Cardiac atrium fibroblast (primary cell): Measurements from ENCODE around the gene URAD. TPM values are rescaled to one million over a fixed set of nuclear protein-coding genes. Genes with fewer than 3 reads are reported as not detected.

Experiments
- total RNA-seq: library from RNA; depleted of rRNA; stranded (reverse); fragments of >200 nt; gene quantifications from 2 replicates; pipeline ENCODE4 v1.2.3, GENCODE V29; 2015

Gene URAD
- total RNA-seq: not detected in 2 replicates

DNA sequence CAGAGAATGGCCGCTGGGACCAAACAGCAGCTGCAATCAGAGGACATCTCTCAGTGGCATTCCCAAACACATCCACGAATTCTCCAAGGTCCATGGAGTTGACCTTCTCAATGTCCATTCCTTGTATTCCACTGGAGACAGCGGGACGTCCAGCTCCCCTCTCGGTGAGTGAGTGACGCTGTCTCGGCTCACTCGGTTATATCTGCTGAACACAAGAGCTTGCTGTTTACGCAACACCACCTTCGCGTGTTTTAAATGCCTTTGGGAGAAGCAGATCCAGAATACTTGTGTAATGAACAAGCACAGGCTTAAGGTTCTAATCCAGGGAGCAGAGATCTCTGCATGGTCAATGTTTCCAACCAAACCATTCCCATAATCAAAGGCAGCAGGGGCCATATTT lies at the start of gene URAD:
Gene URAD, minus strand, starts transcription at position 174 of the 400 bp plus-strand sequence. Its CDS starts 56 bp downstream, at position 118.

DNA sequence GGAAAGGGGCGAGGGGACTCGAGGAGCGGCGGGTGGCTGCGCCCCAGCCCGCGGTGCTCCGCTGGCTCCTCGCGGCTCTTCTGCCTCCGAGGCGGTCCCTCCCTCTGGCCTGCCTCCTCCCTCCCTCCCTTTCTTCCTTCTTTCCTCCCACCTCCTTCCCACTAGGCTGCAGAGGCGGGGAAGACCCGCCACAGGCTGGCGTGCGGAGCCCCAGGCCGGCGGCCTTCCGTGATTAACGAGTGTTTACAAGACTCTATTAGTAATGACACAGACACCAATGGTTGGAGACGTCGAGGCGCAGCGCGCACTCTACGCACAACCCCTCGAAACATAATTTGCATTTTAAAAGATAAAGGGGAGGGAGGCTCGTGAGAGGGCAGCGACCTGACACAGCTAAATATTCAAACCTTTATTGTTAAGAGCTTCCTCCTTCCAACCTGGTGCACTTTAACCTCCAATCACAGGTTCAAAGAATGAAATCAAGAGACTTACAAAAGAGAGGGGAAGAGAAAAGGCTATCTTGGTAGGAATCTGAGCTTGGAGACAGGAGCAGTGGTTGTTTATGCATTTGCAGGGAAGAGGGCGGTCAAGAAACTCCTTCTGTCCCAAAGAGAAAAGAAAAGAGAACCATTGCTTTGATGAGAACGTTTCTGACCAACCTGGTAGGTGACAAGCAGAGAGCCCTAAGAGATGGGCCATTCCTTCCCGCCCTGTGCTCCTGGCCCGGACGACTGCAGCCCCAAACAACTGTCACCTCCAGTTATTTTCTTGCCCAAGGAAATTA lies 19.2 kb downstream of the URAD start, which contains the start of gene CDX2:
Gene CDX2, minus strand, starts transcription at position 234 of the 784 bp plus-strand sequence. CDS start 309 bp downstream, outside the sequence.

Other genes starting within 250 kb of the URAD start
- gene GSX1, start 196.2 kb downstream of the URAD start, total RNA-seq: not detected in 2 replicates
- not detected in 2 replicates for gene PDX1, start 68.7 kb downstream of the URAD start, total RNA-seq
- not detected in 2 replicates for gene CDX2, start 19.4 kb downstream of the URAD start, total RNA-seq
- not detected in 2 replicates for gene FLT3, start 111.9 kb upstream of the URAD start, total RNA-seq
- gene PAN3, start 149.9 kb upstream of the URAD start, total RNA-seq: 15.1 and 15.7 TPM in 2 replicates